ENCODE results near the gene RFX4. TPM values are rescaled to one million over a fixed set of nuclear protein-coding genes. Genes with fewer than 3 reads are reported as not detected.

The RFX4 gene
- polyA plus RNA-seq, 1 donor (not counting 4 experiments of a cell fraction or from before 2014, with no cell fraction given), result not detected

DNA sequence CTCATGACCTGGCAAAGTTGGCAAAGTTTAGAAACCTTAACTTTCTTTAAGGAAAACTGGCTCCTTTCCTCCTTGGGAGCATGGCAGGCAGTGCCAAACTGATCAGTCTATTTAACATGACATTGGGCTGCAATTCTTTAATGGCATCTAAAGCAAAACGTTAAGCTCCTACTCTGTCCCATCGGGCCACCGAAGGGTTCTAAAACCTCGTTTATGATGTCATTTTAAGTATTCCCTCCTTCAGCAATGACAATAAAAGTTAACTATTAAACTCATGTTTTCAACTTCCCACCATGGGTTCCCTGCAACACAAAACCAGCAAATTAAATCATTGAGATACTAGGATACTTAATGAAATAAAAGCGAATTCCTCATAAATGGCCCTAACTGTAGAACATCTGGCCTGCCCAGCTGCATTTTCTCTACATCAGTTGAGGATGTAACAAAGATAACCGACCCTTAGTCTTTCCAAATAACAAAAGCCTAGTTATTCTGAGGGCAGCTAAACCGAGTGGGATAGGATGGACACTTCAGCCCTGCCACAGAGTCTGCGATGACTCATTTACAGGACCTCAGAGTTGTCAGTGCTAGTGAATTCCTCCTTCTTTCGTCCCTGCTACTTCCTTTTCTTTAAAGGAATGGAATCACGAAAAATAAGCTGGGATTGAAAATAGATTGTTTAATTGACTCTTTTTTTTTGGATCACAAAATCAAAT is 157.2 kb downstream of the RFX4 start:
- H3K4me2 ChIP-seq (ENCODE audit: control insufficient read depth, extremely low read depth, insufficient read depth, low read depth, low read length), result no peak overlapping the region

DNA sequence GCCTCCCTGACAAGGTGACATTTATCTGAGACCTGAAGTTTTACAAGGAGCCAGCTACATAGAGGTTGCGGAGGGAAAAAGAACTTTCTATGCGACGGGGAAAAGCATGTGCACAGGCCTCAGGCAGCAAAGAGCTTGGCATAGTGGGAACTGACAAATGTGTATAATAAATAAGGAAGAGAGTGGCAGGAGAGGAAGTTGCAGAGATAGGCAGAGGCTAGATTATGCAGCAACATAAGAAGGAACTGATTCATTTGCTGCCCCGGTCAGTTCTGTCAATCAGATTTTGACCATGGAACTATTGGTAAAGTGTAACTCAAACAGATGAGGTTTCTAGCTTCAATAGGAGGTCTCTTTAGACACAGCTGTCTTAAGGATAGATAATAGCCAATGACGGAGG is 158.0 kb downstream of the RFX4 start:
- H4K20me1 ChIP-seq (ENCODE audit: control insufficient read depth, extremely low read depth, insufficient read depth, low read length), result no peaks in the 10 kb centered on the region
- no peak for TF ChIP-seq EZH2 (IDR thresholded peaks at IDR 0.05; ENCODE audit: low read length)
- no peak for TF ChIP-seq CTCF (optimal IDR thresholded peaks at IDR 0.05 in 1 of 3, IDR thresholded peaks at IDR 0.05 in 1 of 3, conservative IDR thresholded peaks at IDR 0.05 in 1 of 3; ENCODE audit: extremely low read depth in 1 of 3, insufficient read depth in 2 of 3, low read length in 3 of 3)
- H3K9ac ChIP-seq (ENCODE audit: control insufficient read depth, extremely low read depth, insufficient read depth, low read length), result no peak overlapping the region
- H3K79me2 ChIP-seq (ENCODE audit: control insufficient read depth, insufficient read depth, low read length), result no peaks in the 10 kb centered on the region
- H3K4me2 ChIP-seq (ENCODE audit: control insufficient read depth, extremely low read depth, insufficient read depth, low read depth, low read length), result no peak overlapping the region
- no peaks in the 10 kb centered on the region for H3K4me1 ChIP-seq (ENCODE audit: control insufficient read depth, extremely low read depth, insufficient read depth, low read length)
- H3K4me3 ChIP-seq (ENCODE audit: control insufficient read depth in 2 of 3, extremely low read depth in 1 of 3, insufficient read depth in 2 of 3, low read depth in 1 of 3, low read length in 3 of 3), result no peak overlapping the region
- DNase-seq (ENCODE audit: low read depth, low spot score) (no peak), FAIRE-seq (no peak)
- H3K9me1 ChIP-seq (ENCODE audit: control insufficient read depth, extremely low read depth, insufficient read depth, low read length), result no peaks in the 10 kb centered on the region
- H3K36me3 ChIP-seq (ENCODE audit: control insufficient read depth in 2 of 2, extremely low read depth in 1 of 2, insufficient read depth in 2 of 2, low read length in 2 of 2), result no peaks in the 10 kb centered on the region
- H3K27me3 ChIP-seq (ENCODE audit: control insufficient read depth, extremely low read depth, insufficient read depth, low read length), result peaks cover 11% of the 10 kb centered on the region
- H3K9me3 ChIP-seq (ENCODE audit: control insufficient read depth, low read depth, low read length), result no peaks in the 10 kb centered on the region
- H3K27ac ChIP-seq (ENCODE audit: control insufficient read depth, insufficient read depth, low read length), result no peak overlapping the region
- no peak overlapping the region for H2AFZ ChIP-seq (ENCODE audit: control insufficient read depth, low read length)
- dilution Hi-C loops (cut with MboI; ENCODE audit: extremely low pct_ligation_motif_present, low sequenced_read_pairs), result no loop called here

More for the DNA sequence above, 157.2 kb downstream of the RFX4 start:
- Histone ChIP-seq H4K20me1 (ENCODE audit: control insufficient read depth, extremely low read depth, insufficient read depth, low read length) (no peaks in the 10 kb centered on the region), H3K27ac (ENCODE audit: control insufficient read depth, insufficient read depth, low read length) (no peak overlapping the region), H3K79me2 (ENCODE audit: control insufficient read depth, insufficient read depth, low read length) (no peaks in the 10 kb centered on the region), H2AFZ (ENCODE audit: control insufficient read depth, low read length) (no peak overlapping the region), H3K4me3 (ENCODE audit: control insufficient read depth in 2 of 3, extremely low read depth in 1 of 3, insufficient read depth in 2 of 3, low read depth in 1 of 3, low read length in 3 of 3) (no peak overlapping the region), H3K36me3 (ENCODE audit: control insufficient read depth in 2 of 2, extremely low read depth in 1 of 2, insufficient read depth in 2 of 2, low read length in 2 of 2) (no peaks in the 10 kb centered on the region), H3K27me3 (ENCODE audit: control insufficient read depth, extremely low read depth, insufficient read depth, low read length) (peaks cover 12% of the 10 kb centered on the region), H3K4me1 (ENCODE audit: control insufficient read depth, extremely low read depth, insufficient read depth, low read length) (no peaks in the 10 kb centered on the region), H3K9me1 (ENCODE audit: control insufficient read depth, extremely low read depth, insufficient read depth, low read length) (no peaks in the 10 kb centered on the region), H3K9ac (ENCODE audit: control insufficient read depth, extremely low read depth, insufficient read depth, low read length) (no peak overlapping the region), H3K9me3 (ENCODE audit: control insufficient read depth, low read depth, low read length) (no peaks in the 10 kb centered on the region)
- DNase-seq (ENCODE audit: low read depth, low spot score) (no peak), FAIRE-seq (no peak)
- TF ChIP-seq CTCF (optimal IDR thresholded peaks at IDR 0.05 in 1 of 3, IDR thresholded peaks at IDR 0.05 in 1 of 3, conservative IDR thresholded peaks at IDR 0.05 in 1 of 3; ENCODE audit: extremely low read depth in 1 of 3, insufficient read depth in 2 of 3, low read length in 3 of 3) (no peak), EZH2 (IDR thresholded peaks at IDR 0.05; ENCODE audit: low read length) (no peak)
- dilution Hi-C loops (cut with MboI; ENCODE audit: extremely low pct_ligation_motif_present, low sequenced_read_pairs), result no loop called here

Data from keratinocyte (primary cell).